H9 (cell line): Measurements from ENCODE around the gene HS6ST3. TPM values are rescaled to one million over a fixed set of nuclear protein-coding genes. Genes with fewer than 3 reads are reported as not detected.

Source experiments
- DNase-seq: peaks from one replicate; pipeline ENCODE4 v3.0.0-alpha.2; 2017
- H2AFZ ChIP-seq: one replicate; pipeline ENCODE4 v1.6.1; 2013; ENCODE audit warnings: mild to moderate bottlenecking, low read length, control low read depth, moderate library complexity
- H2AK5ac ChIP-seq: 2 replicates; pipeline ENCODE4 v1.6.1; 2013; ENCODE audit warnings: low read length, control low read depth, mixed read lengths; ENCODE audit not compliant: insufficient read length
- H2BK120ac ChIP-seq: one replicate; pipeline ENCODE4 v1.6.1; 2013; ENCODE audit warnings: low read depth, mild to moderate bottlenecking, low read length, control low read depth, inconsistent platforms; ENCODE audit not compliant: poor library complexity, severe bottlenecking
- H2BK12ac ChIP-seq: 2 replicates; pipeline ENCODE4 v1.6.1; 2013; ENCODE audit warnings: low read length, control low read depth, mixed read lengths, low read depth; ENCODE audit not compliant: insufficient read length
- H2BK15ac ChIP-seq: 2 replicates; pipeline ENCODE4 v1.6.1; 2013; ENCODE audit warnings: low read depth, low read length, control low read depth
- H2BK20ac ChIP-seq: one replicate; pipeline ENCODE4 v1.6.1; 2013; ENCODE audit warnings: low read depth, mild to moderate bottlenecking, low read length, control low read depth, inconsistent platforms; ENCODE audit not compliant: poor library complexity, severe bottlenecking
- H2BK5ac ChIP-seq: 2 replicates; pipeline ENCODE4 v1.6.1; 2013; ENCODE audit warnings: low read length, control low read depth, mixed read lengths; ENCODE audit not compliant: insufficient read length
- H3K14ac ChIP-seq: 2 replicates; pipeline ENCODE4 v1.6.1; 2013; ENCODE audit warnings: low read length, control low read depth; ENCODE audit not compliant: insufficient read depth
- H3K18ac ChIP-seq: 2 replicates; pipeline ENCODE4 v1.6.1; 2013; ENCODE audit warnings: low read depth, mild to moderate bottlenecking, mixed read lengths, low read length, control low read depth; ENCODE audit not compliant: insufficient read length
- H3K23ac ChIP-seq: 2 replicates; pipeline ENCODE4 v1.6.1; 2013; ENCODE audit warnings: low read length, control low read depth, mixed read lengths, low read depth; ENCODE audit not compliant: insufficient read length
- H3K23me2 ChIP-seq: 2 replicates; pipeline ENCODE4 v1.6.1; 2013; ENCODE audit warnings: low read depth, mild to moderate bottlenecking, mixed read lengths, low read length, control low read depth; ENCODE audit not compliant: insufficient read length, poor library complexity, severe bottlenecking
- H3K27ac ChIP-seq: 2 replicates; pipeline ENCODE4 v1.5.1; 2013; ENCODE audit warnings: low read length, control low read depth, mixed read lengths, low read depth; ENCODE audit not compliant: insufficient read length
- H3K27me3 ChIP-seq: 2 replicates; pipeline ENCODE4 v1.6.1; 2013; ENCODE audit warnings: low read length, control low read depth, inconsistent platforms; ENCODE audit not compliant: insufficient read depth
- H3K4ac ChIP-seq: 2 replicates; pipeline ENCODE4 v1.6.1; 2013; ENCODE audit warnings: low read depth, mild to moderate bottlenecking, control low read depth, inconsistent platforms, low read length, moderate library complexity
- H3K4me1 ChIP-seq: 2 replicates; pipeline ENCODE4 v1.6.1; 2013; ENCODE audit warnings: low read length, control low read depth, inconsistent platforms; ENCODE audit not compliant: insufficient read depth
- H3K4me2 ChIP-seq: 2 replicates; pipeline ENCODE4 v1.6.1; 2013; ENCODE audit warnings: low read length, control low read depth, mixed read lengths; ENCODE audit not compliant: insufficient read length, insufficient read depth
- H3K56ac ChIP-seq: 2 replicates; pipeline ENCODE4 v1.6.1; 2013; ENCODE audit warnings: low read depth, mild to moderate bottlenecking, mixed read lengths, low read length, control low read depth; ENCODE audit not compliant: insufficient read length
- H3K79me1 ChIP-seq: 2 replicates; pipeline ENCODE4 v1.6.1; 2013; ENCODE audit warnings: low read depth, mild to moderate bottlenecking, moderate library complexity, low read length, control low read depth, inconsistent platforms; ENCODE audit not compliant: insufficient read depth, poor library complexity, severe bottlenecking
- H3K79me2 ChIP-seq: 2 replicates; pipeline ENCODE4 v1.6.1; 2013; ENCODE audit warnings: low read length, control low read depth, inconsistent platforms; ENCODE audit not compliant: insufficient read depth
- H3K9ac ChIP-seq: 2 replicates; pipeline ENCODE4 v1.6.1; 2013; ENCODE audit warnings: low read length, control low read depth, mixed read lengths; ENCODE audit not compliant: insufficient read length; ENCODE audit errors: extremely low read depth
- H3K9me3 ChIP-seq: one replicate; pipeline ENCODE4 v1.6.1; 2013; ENCODE audit warnings: low read depth, low read length, inconsistent platforms; ENCODE audit not compliant: control insufficient read depth
- H3T11ph ChIP-seq: one replicate; pipeline ENCODE4 v1.6.1; 2013; ENCODE audit warnings: mild to moderate bottlenecking, low read length, control low read depth, inconsistent platforms
- H4K20me1 ChIP-seq: one replicate; pipeline ENCODE4 v1.6.1; 2013; ENCODE audit not compliant: control insufficient read depth, insufficient read length, insufficient read depth
- H4K5ac ChIP-seq: 2 replicates; pipeline ENCODE4 v1.6.1; 2013; ENCODE audit warnings: low read depth, mild to moderate bottlenecking, mixed read lengths, low read length, control low read depth; ENCODE audit not compliant: insufficient read length
- H4K8ac ChIP-seq: replicated peaks from 2 replicates; pipeline ENCODE4 v1.6.1; 2013; ENCODE audit warnings: low read length, control low read depth, mixed read lengths, low read depth; ENCODE audit not compliant: insufficient read length
- H4K91ac ChIP-seq: 2 replicates; pipeline ENCODE4 v1.6.1; 2013; ENCODE audit warnings: low read depth, mild to moderate bottlenecking, moderate library complexity, mixed read lengths, low read length, control low read depth; ENCODE audit not compliant: insufficient read length
- H3K27ac Mint-ChIP-seq, 3 experiments: 2 replicates in 2 of 3; 3 replicates in 1 of 3; pipeline ENCODE4 v1.8.0; 2020 to 2021; ENCODE audit warnings: mixed read lengths in 3 of 3, mild to moderate bottlenecking in 1 of 3, moderate library complexity in 1 of 3
- H3K27me3 Mint-ChIP-seq: 2 replicates; pipeline ENCODE4 v1.8.0; 2021; ENCODE audit warnings: low read depth, mild to moderate bottlenecking, moderate library complexity, mixed read lengths
- H3K36me3 Mint-ChIP-seq, 3 experiments: 2 replicates in 2 of 3; 3 replicates in 1 of 3; pipeline ENCODE4 v1.8.0; 2020 to 2021; ENCODE audit warnings: low read depth in 3 of 3, mixed read lengths in 3 of 3; ENCODE audit not compliant: insufficient read depth in 1 of 3
- H3K4me1 Mint-ChIP-seq, 2 experiments: 2 replicates each; pipeline ENCODE4 v1.8.0; 2020; ENCODE audit warnings: mixed read lengths in 2 of 2
- H3K4me3 Mint-ChIP-seq, 2 experiments: 2 replicates in 1 of 2; 3 replicates in 1 of 2; pipeline ENCODE4 v1.8.0; 2020 to 2021; ENCODE audit warnings: mild to moderate bottlenecking in 2 of 2, mixed read lengths in 2 of 2, moderate library complexity in 1 of 2
- H3K9me3 Mint-ChIP-seq, 2 experiments: 2 replicates in 1 of 2; 3 replicates in 1 of 2; pipeline ENCODE4 v1.8.0; 2020; ENCODE audit warnings: mild to moderate bottlenecking in 2 of 2, mixed read lengths in 2 of 2, moderate library complexity in 1 of 2
- WGBS: extraction: QIAGEN DNeasy Blood & Tissue Kit; methylation state at CpG from one replicate; pipeline ENCODE4 v1.1.7; 2013; ENCODE audit warnings: missing lambda C conversion rate, low lambda C conversion rate, mixed read lengths; ENCODE audit not compliant: insufficient read length; ENCODE audit errors: extremely low coverage; 5-methylcytosine and 5-hydroxymethylcytosine counted together
- total RNA-seq: library from RNA; stranded (reverse); gene quantifications from 2 replicates; pipeline ENCODE4 v1.2.1, GENCODE V29; 2021
- TF ChIP-seq, protein P1 (sequence below): fragments of 200-600 bp; sonication (generic); conservative IDR thresholded peaks from 3 replicates; pipeline ENCODE4 v1.8.0; 2021; ENCODE audit warnings: antibody characterized with exemption, mild to moderate bottlenecking

HS6ST3 gene
- total RNA-seq, 1 experiment from 2014 or later: 0.44 TPM

DNA sequence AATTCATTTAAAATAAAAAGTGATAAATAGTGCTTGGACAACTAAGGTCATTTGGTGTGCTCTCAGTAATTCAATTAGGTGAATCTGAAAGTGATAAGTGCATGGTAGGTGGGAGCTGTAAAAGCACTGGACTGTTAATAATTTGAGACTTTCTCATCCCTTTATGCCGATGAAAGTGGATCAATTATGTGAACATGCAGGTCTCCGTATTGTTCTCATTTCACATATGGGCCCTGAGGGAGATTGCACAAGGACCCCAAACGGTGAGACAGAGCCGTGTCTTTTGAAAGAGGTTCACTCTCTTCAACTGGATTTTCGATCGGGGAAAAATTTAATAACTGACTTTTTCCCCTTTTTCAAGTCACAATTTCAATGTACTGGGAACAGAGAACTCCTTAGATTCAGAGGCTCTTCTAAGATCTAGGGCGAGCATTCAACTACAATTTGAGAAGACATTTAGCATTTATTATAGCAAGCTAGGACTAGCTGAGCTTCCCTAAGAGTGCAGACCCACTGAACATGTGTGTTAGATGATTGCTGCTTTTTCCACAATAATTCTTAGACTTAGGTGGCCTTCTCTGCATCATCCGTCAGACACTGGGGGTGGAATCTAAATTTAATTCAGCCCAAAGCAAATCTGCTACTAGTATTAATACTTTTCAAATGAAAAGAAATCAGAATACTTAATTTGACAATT is 556.8 kb downstream of the HS6ST3 start:
- H3K36me3 Mint-ChIP-seq: peaks cover 0 to 6% (median 5%) of the 10 kb centered on the region in 3 experiments; a peak in 4 of 7 replicates

More for the DNA sequence above, 556.8 kb downstream of the HS6ST3 start:
- H3K4ac ChIP-seq: no peak overlapping the region
- no peak overlapping the region for H3K23ac ChIP-seq
- Mint-ChIP-seq H3K4me1 (no peaks in the 10 kb centered on the region), H3K27ac (no peak overlapping the region), H3K9me3 (peaks cover 9 to 14% of the 10 kb centered on the region in 2 experiments; a peak in 4 of 5 replicates), H3K4me3 (no peak overlapping the region), H3K27me3 (no peaks in the 10 kb centered on the region)
- WGBS: no CpG with 5 or more reads among the region's 8 CpGs
- H2BK20ac ChIP-seq: no peak overlapping the region
- no peak overlapping the region for H2BK15ac ChIP-seq
- H4K5ac ChIP-seq: no peak overlapping the region
- no peak overlapping the region for H2AFZ ChIP-seq
- no peaks in the 10 kb centered on the region for H3K79me1 ChIP-seq
- H3K27ac ChIP-seq: no peak overlapping the region
- no peak overlapping the region for H2BK5ac ChIP-seq
- no peak overlapping the region for H3K9ac ChIP-seq
- H3K23me2 ChIP-seq: no peaks in the 10 kb centered on the region
- H3K79me2 ChIP-seq: no peaks in the 10 kb centered on the region
- TF ChIP-seq, protein P1, sequence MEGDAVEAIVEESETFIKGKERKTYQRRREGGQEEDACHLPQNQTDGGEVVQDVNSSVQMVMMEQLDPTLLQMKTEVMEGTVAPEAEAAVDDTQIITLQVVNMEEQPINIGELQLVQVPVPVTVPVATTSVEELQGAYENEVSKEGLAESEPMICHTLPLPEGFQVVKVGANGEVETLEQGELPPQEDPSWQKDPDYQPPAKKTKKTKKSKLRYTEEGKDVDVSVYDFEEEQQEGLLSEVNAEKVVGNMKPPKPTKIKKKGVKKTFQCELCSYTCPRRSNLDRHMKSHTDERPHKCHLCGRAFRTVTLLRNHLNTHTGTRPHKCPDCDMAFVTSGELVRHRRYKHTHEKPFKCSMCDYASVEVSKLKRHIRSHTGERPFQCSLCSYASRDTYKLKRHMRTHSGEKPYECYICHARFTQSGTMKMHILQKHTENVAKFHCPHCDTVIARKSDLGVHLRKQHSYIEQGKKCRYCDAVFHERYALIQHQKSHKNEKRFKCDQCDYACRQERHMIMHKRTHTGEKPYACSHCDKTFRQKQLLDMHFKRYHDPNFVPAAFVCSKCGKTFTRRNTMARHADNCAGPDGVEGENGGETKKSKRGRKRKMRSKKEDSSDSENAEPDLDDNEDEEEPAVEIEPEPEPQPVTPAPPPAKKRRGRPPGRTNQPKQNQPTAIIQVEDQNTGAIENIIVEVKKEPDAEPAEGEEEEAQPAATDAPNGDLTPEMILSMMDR: no peak
- H3T11ph ChIP-seq: no peak overlapping the region
- no peak for DNase-seq
- H4K20me1 ChIP-seq: no peaks in the 10 kb centered on the region
- no peaks in the 10 kb centered on the region for H3K4me1 ChIP-seq
- H2AK5ac ChIP-seq: no peak overlapping the region
- H2BK120ac ChIP-seq: no peak overlapping the region
- H3K18ac ChIP-seq: no peak overlapping the region
- H3K14ac ChIP-seq: no peak overlapping the region
- no peak overlapping the region for H4K8ac ChIP-seq
- no peaks in the 10 kb centered on the region for H3K27me3 ChIP-seq
- no peak overlapping the region for H3K4me2 ChIP-seq
- no peaks in the 10 kb centered on the region for H3K9me3 ChIP-seq
- no peak overlapping the region for H4K91ac ChIP-seq
- H3K56ac ChIP-seq: no peak overlapping the region
- no peak overlapping the region for H2BK12ac ChIP-seq
